Adrenal gland (tissue), 5 donors: ENCODE data around the gene LRRC15.

ENCODE experiments used
- CTCF ChIP-seq, 6 experiments: fragments of 450-650 bp in 4 of 6; fragments of 200-600 bp in 2 of 6; sonication (generic) in 1 of 6; IDR thresholded peaks; 1 replicate in 5 of 6; 2 replicates in 1 of 6; pipeline versions ENCODE4 v1.5.1 to v1.8.0; 2016 to 2021; ENCODE audit warnings: antibody characterized with exemption in 6 of 6, mild to moderate bottlenecking in 2 of 6, moderate library complexity in 1 of 6
- POLR2A ChIP-seq, 2 donors: fragments of 450-650 bp; IDR thresholded peaks; one replicate each; pipeline ENCODE4 v1.6.1; 2017; ENCODE audit warnings: antibody characterized with exemption in 2 of 2, mild to moderate bottlenecking in 2 of 2, moderate library complexity in 1 of 2
- donor health status: DM: no; HTN: no; CAD: no.

DNA sequence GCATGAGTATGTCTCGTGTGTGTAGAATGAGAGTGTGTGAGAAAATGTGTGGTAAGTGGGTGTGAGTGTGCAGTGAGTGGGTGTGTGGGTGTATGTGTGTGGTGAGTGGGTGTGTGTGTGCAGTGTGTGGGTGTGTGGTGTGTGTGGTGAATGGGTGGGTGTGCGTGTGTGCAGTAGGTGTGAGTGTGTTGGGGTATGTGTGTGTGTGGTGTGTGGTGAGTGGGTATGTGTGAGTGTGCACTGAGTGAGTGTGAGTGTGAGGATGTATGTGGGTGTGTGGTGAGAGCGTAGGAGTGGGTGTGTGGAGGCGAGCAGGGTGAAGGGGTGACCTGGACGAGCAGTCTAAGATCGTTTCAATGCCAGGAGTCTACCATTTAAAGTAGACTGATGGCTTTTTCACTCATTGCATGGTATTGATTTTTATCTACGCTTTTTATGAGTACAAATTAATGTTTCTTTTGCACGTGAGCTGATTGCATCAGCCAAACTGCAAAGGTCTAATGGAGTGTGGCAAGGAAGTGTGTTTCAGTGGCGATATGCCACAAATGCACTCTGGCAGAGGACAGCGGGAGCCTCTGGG, 16.8 kb downstream of the LRRC15 start:
- TF ChIP-seq CTCF (IDR thresholded peaks at IDR 0.05) (no peak), POLR2A (IDR thresholded peaks at IDR 0.05) (no peak)
